Stimulated activated CD4-positive, alpha-beta T cell treated with anti-CD3 and anti-CD28 coated beads, Interleukin-15, amount 100 ng/mL, for 48 hours (primary cell): ENCODE measurements around the gene THSD4.
"Not testable (repeated sequence)": the region's sequence is repeated elsewhere in the genome, so short reads cannot be mapped to it uniquely, and the experiment has no call there.

Experiments
- DNase-seq, 2 donors: peaks; one replicate each; pipeline ENCODE4 v3.0.0-alpha.2; 2020; ENCODE audit warnings: low read depth in 2 of 2

The THSD4 gene

GRCh38 chr15:71349736-71350526 lies 234.7 kb downstream of the THSD4 start:
- no peak for DNase-seq

- no peak for DNase-seq
Measured at GRCh38 chr15:71350622-71351378, 235.5 kb downstream of the THSD4 start.

- DNase-seq, result no peak
Measured at GRCh38 chr15:71352125-71352524, 236.9 kb downstream of the THSD4 start.

GRCh38 chr15:71352765-71353164 lies 237.5 kb downstream of the THSD4 start:
- no peak for DNase-seq

GRCh38 chr15:71353171-71353570 lies 237.9 kb downstream of the THSD4 start:
- no peak for DNase-seq

GRCh38 chr15:71355268-71355667 lies 240.0 kb downstream of the THSD4 start:
- DNase-seq, result no peak

- no peak for DNase-seq
Measured at GRCh38 chr15:71357321-71357732, 242.1 kb downstream of the THSD4 start.

GRCh38 chr15:71357967-71358366 lies 242.7 kb downstream of the THSD4 start:
- DNase-seq, result no peak

GRCh38 chr15:71359246-71359645 lies 244.0 kb downstream of the THSD4 start:
- DNase-seq, result no peak

- no peak for DNase-seq
Measured at GRCh38 chr15:71362556-71362955, 247.3 kb downstream of the THSD4 start.

GRCh38 chr15:71362987-71363968 lies 248.0 kb downstream of the THSD4 start:
- DNase-seq, result no peak

GRCh38 chr15:71364117-71364584 lies 248.9 kb downstream of the THSD4 start:
- DNase-seq, result no peak

GRCh38 chr15:71366522-71366921 lies 251.3 kb downstream of the THSD4 start:
- no peak for DNase-seq

- DNase-seq, result no peak
Measured at GRCh38 chr15:71366926-71367325, 251.7 kb downstream of the THSD4 start.

- not testable (repeated sequence) for DNase-seq
Measured at GRCh38 chr15:71367737-71368136, 252.5 kb downstream of the THSD4 start.

- not testable (repeated sequence) for DNase-seq
Measured at GRCh38 chr15:71372769-71373168, 257.5 kb downstream of the THSD4 start.

GRCh38 chr15:71373917-71374316 lies 258.6 kb downstream of the THSD4 start:
- DNase-seq, result no peak

GRCh38 chr15:71374607-71375352 lies 259.5 kb downstream of the THSD4 start:
- no peak for DNase-seq

GRCh38 chr15:71375934-71376333 lies 260.7 kb downstream of the THSD4 start:
- no peak for DNase-seq

GRCh38 chr15:71379893-71380292 lies 264.6 kb downstream of the THSD4 start:
- no peak for DNase-seq

GRCh38 chr15:71380345-71380744 lies 265.1 kb downstream of the THSD4 start:
- DNase-seq, result no peak
